HG03378 (cell line): Measurements from ENCODE around the gene TSPAN4.

Experiments
- ATAC-seq: cut with Tn5 transposase; IDR thresholded peaks from one replicate; pipeline ENCODE4 v1.9.1; 2021; ENCODE audit warnings: mild to moderate bottlenecking, moderate library complexity; ENCODE audit not compliant: unreplicated experiment

Gene TSPAN4

GRCh38 chr11:803770-804598 lies 38.7 kb upstream of the TSPAN4 start:
- ATAC-seq, result no peak

- no peak for ATAC-seq
Measured at GRCh38 chr11:804599-804964, 38.1 kb upstream of the TSPAN4 start.

GRCh38 chr11:808427-809286 lies 34.0 kb upstream of the TSPAN4 start:
- ATAC-seq, result no peak

DNA sequence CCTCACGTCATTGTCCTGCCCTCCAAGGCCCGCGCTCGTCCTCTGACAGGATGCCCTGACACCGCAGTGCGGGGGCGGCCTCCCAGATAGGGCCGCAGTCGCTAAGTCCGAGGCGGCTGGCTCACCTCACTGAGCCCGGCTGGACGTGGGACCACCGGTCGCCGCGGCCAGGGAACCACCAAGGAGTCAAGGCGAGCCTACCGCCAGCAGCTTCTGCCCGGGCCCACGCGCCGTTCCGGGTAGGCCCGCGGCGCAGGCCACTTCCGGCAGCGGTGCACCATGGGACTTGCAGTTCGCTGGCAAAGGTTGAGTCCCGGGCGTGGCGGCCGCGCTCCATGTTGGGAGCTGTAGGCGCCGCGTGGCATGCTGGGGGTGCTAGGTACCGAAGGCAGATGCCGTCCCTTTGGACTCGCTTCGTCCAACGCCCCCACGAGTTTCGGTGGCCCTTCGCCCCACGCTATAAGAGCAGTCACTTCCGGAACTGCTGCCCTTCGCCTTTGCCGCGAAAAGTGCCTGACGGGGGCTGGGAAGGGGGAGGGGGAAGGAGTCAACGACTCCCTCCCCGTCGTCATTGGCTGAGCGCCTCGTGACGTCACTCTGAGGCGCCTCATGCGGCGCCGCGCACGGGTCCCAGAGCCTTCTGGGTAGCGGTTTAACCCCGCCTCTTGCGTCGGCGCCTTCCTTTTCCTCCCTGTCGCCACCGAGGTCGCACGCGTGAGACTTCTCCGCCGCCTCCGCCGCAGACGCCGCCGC lies 33.2 kb upstream of the TSPAN4 start, which contains the start of gene RPLP2:
TSS of gene RPLP2 (plus strand) at position 681 of the 753 bp plus-strand sequence. CDS start 268 bp downstream, outside the sequence.
- peak; percentile 63 for ATAC-seq

DNA sequence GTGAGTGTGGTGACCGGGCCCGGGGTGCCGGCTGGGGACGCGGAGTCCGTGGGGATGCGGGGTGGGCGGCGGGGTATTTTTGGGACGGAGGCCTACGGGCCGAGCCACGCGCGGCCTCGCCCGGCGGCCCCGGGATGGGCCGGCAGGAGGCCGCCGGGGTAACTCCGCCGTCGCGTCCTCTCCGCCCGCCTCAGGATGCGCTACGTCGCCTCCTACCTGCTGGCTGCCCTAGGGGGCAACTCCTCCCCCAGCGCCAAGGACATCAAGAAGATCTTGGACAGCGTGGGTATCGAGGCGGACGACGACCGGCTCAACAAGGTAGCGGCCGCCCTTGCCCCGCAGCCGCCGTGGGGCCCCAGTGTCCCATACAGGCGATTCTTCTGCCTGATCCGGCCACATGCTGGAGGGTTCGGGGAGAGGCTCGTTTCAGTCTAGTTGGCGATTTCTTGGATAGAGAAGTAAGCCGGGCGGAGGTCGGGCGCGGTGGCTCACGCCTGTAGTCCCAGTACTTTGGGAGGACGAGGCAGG lies 32.5 kb upstream of the TSPAN4 start:
- ATAC-seq, result no peak

- no peak for ATAC-seq
Measured at GRCh38 chr11:811446-812245, 31.0 kb upstream of the TSPAN4 start.

DNA sequence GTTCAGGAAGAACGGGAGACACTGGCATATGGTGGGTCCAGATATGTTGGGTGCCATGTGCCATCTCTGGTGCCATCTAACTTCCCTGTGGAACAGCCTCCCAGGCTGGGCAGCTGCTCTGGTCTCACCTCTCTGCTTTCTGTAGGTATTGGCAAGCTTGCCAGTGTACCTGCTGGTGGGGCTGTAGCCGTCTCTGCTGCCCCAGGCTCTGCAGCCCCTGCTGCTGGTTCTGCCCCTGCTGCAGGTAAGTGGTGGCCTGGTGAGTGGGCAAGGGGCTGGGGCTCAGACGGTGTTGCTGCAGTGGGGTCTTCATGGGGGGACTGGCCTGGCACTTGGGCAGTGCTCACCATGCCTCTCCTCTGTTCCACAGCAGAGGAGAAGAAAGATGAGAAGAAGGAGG lies 30.3 kb upstream of the TSPAN4 start:
- no peak for ATAC-seq

DNA sequence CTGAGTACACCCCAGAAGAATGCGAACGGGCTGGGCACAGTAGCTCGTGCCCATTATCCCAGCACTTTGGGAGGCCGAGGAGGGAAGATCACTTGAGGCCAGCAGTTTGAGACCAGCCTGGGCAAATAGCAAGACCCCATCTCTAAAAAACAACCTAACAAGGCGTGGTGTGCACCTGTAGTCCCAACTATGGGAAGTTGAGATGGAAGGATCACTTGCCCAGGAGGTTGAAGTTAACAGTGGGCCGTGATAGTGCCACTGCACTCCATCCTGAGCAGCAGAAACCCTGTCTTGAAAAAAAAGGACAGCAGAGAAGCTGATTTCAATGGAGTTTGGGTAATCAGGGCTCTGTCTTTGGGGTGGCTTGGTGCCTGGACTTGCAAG lies 29.6 kb upstream of the TSPAN4 start:
- ATAC-seq, result no peak

DNA sequence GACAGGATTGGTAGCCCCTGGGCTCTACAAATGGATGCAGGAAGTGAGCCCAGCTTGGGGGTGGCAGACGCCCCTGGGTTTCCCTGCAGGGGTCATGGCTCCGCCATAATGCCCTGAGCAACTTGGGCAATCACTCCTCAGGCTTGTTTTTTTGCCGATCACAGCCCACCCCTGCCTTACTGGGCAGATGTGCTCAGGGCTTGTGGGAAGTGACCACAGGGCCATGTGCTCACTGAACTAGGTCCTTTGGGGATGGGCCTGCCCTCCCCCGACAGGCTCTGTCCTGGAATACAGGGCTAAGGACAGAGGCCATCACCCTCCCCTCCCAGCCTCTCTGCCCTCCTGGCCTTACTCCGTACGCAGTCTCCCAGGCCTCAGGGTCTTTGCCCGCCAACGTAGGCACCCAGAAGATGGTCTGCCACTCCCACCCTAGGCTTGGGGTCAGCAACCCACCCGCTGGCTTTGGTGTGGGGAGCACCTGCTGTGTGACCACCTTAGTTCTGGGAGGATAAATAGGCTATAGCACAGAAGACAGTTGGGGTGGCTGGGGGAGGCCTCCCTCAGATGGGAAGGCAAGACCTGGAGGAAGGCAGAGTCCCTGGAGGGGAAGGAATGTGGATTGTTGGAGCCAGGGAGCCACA lies 29.1 kb upstream of the TSPAN4 start:
- ATAC-seq, result no peak

GRCh38 chr11:815675-816432 lies 26.8 kb upstream of the TSPAN4 start:
- ATAC-seq, result no peak

DNA sequence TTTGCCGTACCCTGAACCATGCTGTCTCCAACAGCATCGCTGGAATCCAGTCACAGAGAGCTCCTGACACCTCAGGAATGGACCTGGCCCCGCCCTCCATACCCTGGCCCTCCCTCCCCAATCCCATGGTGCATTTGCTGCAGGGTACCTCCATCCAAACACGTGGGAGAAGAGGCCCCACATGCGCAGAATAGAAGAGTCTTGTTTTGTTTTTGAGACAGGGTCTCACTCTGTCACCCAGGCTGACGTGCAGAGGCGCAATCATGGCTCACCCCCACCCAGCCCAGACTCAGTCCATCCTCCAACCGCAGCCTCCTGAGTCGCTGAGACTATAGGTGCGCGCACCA lies 26.2 kb upstream of the TSPAN4 start:
- ATAC-seq, result no peak

DNA sequence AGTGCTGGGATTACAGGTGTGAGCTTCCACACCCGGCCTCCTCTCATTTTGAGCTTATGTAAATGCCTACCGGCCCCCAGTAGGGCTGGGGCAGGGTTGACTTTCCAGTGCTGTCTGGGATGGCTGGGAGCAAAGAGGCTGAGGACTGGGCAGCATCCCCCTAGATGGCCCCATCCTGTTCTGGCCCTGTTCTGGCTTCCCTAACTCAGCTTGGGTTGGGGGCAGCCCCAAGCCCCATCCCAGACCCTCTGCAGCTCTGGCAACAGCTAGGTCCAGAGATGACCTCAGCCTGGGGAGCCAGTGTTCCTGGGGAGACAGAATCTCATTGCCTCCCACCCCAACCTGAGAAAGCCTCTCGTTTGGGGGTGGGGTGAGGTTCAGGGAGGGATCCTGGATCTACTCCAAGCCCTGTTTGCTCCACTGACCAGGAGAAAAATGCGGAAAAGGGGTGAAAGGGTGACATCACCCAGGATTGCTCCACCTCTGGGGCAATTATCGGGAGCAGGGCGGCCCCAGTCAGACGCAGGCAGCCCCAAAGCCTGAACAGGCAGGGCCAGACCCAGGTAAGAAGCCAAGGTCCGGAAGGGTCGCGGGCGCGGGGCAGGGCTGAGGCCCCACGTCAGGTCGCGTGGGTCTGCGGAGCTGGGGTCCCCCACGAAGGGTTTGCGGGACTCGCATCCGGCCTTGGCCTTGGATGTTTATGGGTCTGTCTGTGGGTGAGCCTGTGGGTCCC lies 24.1 kb upstream of the TSPAN4 start, which contains the start of gene PNPLA2:
TSS of gene PNPLA2 (plus strand) at position 519 of the 733 bp plus-strand sequence. CDS start 805 bp downstream, outside the sequence.
- no peak for ATAC-seq

GRCh38 chr11:819129-819931 lies 23.3 kb upstream of the TSPAN4 start:
- ATAC-seq, result peak; percentile 28

DNA sequence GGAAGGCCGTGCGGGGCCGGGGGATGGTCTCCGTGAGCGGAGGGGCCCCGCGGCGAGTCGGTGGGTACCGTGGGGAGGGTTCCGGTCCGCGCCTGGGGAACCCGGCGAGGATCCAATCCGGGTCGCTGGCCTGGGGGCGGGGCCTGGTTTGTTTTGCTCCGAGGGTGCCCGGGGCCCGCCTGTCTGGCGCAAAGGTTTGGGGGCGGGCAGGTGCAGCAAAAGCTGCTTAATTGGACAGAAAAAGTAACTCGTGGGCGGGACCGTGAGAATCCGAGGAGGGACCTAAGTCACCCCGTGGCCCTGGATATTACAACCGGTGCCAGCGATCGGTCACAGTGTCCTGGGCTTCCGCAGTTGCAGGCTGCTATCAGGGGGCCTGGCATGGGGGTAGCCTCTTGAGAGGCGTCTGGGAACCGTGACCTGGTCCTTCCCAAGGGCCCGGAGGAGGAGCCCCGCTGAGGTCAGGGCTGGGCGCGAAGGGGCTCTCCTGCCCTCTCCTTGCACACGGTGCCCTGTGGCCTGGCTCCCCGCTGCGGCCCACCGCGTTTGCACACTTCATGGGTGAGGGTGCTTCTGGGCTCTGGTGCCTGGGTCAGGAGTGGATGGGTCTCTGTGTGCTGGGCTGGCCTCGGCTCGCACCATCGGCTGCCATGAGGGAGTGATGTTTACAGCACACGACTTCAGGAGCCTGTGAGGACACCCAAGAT lies 22.6 kb upstream of the TSPAN4 start:
- peak; percentile 54 for ATAC-seq

- no peak for ATAC-seq
Measured at GRCh38 chr11:820655-821511, 21.8 kb upstream of the TSPAN4 start.
